Measurements from ENCODE around the gene TEX22.

The TEX22 gene

GRCh38 chr14:105452963-105453362 lies 54.6 kb downstream of the TEX22 start:
- no peak for DNase-seq (ENCODE audit: extremely low read depth, low read depth)
- TF ChIP-seq, protein P1, sequence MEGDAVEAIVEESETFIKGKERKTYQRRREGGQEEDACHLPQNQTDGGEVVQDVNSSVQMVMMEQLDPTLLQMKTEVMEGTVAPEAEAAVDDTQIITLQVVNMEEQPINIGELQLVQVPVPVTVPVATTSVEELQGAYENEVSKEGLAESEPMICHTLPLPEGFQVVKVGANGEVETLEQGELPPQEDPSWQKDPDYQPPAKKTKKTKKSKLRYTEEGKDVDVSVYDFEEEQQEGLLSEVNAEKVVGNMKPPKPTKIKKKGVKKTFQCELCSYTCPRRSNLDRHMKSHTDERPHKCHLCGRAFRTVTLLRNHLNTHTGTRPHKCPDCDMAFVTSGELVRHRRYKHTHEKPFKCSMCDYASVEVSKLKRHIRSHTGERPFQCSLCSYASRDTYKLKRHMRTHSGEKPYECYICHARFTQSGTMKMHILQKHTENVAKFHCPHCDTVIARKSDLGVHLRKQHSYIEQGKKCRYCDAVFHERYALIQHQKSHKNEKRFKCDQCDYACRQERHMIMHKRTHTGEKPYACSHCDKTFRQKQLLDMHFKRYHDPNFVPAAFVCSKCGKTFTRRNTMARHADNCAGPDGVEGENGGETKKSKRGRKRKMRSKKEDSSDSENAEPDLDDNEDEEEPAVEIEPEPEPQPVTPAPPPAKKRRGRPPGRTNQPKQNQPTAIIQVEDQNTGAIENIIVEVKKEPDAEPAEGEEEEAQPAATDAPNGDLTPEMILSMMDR (IDR thresholded peaks at IDR 0.05; ENCODE audit: low read depth, low read length): no peak

- TF ChIP-seq, protein P1 (IDR thresholded peaks at IDR 0.05; ENCODE audit: low read depth, low read length): no peak
- no peak for DNase-seq (ENCODE audit: extremely low read depth, low read depth)
These were observed 55.5 kb downstream of the TEX22 start for GRCh38 chr14:105453847-105454246.

DNA sequence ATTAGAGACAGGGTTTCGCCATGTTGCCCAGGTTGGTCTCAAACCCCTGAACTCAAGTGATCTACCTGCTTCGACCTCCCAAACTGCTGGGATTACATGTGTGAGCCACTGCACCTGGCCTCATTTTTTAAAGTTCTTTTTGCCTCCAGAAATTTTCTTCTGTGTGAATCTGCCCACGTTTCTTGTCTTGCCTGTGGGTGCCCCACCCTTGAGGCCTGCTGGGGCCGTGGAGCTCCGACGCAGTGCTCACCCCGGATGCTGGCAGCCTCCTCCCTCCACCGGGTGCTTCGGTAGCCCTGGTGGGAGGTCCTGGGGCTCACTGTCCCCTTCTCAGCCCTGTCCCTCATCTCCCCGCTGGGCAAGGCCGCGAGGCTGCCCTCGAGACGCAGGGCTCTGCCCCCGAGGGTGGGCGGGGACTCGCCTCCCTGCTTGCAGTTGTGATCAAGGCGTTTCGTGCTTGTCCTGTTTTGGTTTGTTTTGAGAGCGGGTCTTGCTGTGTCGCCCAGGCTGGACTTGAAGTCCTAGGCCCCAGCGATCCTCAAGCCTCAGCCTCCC lies 56.8 kb downstream of the TEX22 start:
- TF ChIP-seq, protein P1 (IDR thresholded peaks at IDR 0.05; ENCODE audit: low read depth, low read length): no peak
- DNase-seq (ENCODE audit: extremely low read depth, low read depth): no peak

- TF ChIP-seq, protein P1 (IDR thresholded peaks at IDR 0.05; ENCODE audit: low read depth, low read length): no peak
- no peak for DNase-seq (ENCODE audit: extremely low read depth, low read depth)
These were observed 57.7 kb downstream of the TEX22 start for GRCh38 chr14:105455766-105456660.

- DNase-seq (ENCODE audit: extremely low read depth, low read depth): no peak
- TF ChIP-seq, protein P1 (IDR thresholded peaks at IDR 0.05; ENCODE audit: low read depth, low read length): no peak
These were observed 58.6 kb downstream of the TEX22 start for GRCh38 chr14:105456736-105457617.

GRCh38 chr14:105458010-105458409 lies 59.7 kb downstream of the TEX22 start:
- TF ChIP-seq, protein P1 (IDR thresholded peaks at IDR 0.05; ENCODE audit: low read depth, low read length): no peak
- DNase-seq (ENCODE audit: extremely low read depth, low read depth): no peak
